Natural killer cell treated with Interleukin-12 subunit alpha and Interleukin-12 subunit beta and Interleukin-15 and Interleukin-18, amount 100 ng/mL, for 72 hours (primary cell): Measurements from ENCODE around the gene ARAP1. TPM values are rescaled to one million over a fixed set of nuclear protein-coding genes. Genes with fewer than 3 reads are reported as not detected.

Experiments used
- ATAC-seq, 2 donors: fragments of 150-1000 bp; cut with Tn5 transposase in 1 of 2; sonication (Bioruptor Pico), chemical (Tn5 transposase) in 1 of 2; 2 replicates each; pipeline ENCODE4 v1.10.0; 2021
- DNase-seq: peaks from one replicate; pipeline ENCODE4 v3.0.0; 2022; ENCODE audit warnings: low spot score
- H3K27ac Mint-ChIP-seq, 2 donors: 1 replicate in 1 of 2; 2 replicates in 1 of 2; pipeline ENCODE4 v1.8.0; 2022; ENCODE audit warnings: mixed read lengths in 2 of 2, mild to moderate bottlenecking in 1 of 2, moderate library complexity in 1 of 2
- H3K27me3 Mint-ChIP-seq, 2 donors: 1 replicate in 1 of 2; 2 replicates in 1 of 2; pipeline ENCODE4 v1.8.0; 2022; ENCODE audit warnings: mixed read lengths in 2 of 2
- H3K36me3 Mint-ChIP-seq: one replicate; pipeline ENCODE4 v1.8.0; 2022; ENCODE audit warnings: mixed read lengths
- H3K4me1 Mint-ChIP-seq, 2 donors: 1 replicate in 1 of 2; 2 replicates in 1 of 2; pipeline ENCODE4 v1.8.0; 2022; ENCODE audit warnings: low read depth in 2 of 2, mixed read lengths in 2 of 2, mild to moderate bottlenecking in 1 of 2
- H3K4me3 Mint-ChIP-seq: one replicate; pipeline ENCODE4 v1.8.0; 2022; ENCODE audit warnings: mixed read lengths
- H3K9me3 Mint-ChIP-seq: 2 replicates; pipeline ENCODE4 v1.8.0; 2022; ENCODE audit warnings: mixed read lengths
- total RNA-seq, 2 donors: library from RNA; stranded (reverse); gene quantifications; one replicate each; pipeline ENCODE4 v1.2.3, GENCODE V29; 2022

ARAP1 gene
- total RNA-seq, 2 donors from 2014 or later, result 206 to 220 TPM

DNA sequence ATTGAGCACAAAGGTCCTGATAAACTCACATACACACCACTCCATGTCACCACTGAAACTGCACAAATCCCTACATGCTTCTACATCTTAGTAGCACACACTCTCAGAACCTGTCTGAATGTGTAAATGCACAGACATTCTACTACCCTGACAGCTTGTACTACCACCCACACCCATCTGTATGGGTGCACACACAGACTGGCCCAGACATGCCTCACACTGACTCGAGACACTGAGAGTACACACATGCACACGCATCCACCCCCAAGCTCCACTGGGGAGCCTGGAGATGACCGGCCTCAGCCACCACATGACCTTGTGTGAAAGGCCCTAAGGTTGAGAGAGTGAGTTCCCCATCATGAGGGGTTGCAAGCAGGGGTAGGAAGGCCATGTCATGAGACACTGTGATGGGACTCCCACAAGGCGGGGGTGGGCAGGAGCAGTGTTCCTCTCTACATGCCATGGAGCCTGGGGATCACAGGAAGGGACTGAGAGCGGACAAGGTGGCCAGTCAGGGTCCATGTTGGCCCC is 28.1 kb downstream of the ARAP1 start:
- Mint-ChIP-seq H3K4me1 (peaks cover 49 to 77% of the 10 kb centered on the region in 2 donors), H3K27ac (peak overlapping the region; percentile 41 to 44), H3K36me3 (no peaks in the 10 kb centered on the region)

GRCh38 chr11:72723508-72723907 is 28.7 kb downstream of the ARAP1 start:
- H3K27me3 Mint-ChIP-seq, result no peaks in the 10 kb centered on the region
- no peaks in the 10 kb centered on the region for H3K9me3 Mint-ChIP-seq
- H3K4me1 Mint-ChIP-seq, result peaks cover 55 to 78% of the 10 kb centered on the region in 2 donors
- H3K36me3 Mint-ChIP-seq, result no peaks in the 10 kb centered on the region
- no peak overlapping the region for H3K4me3 Mint-ChIP-seq
- DNase-seq (no peak), ATAC-seq (no peak)
- H3K27ac Mint-ChIP-seq, result peak overlapping the region in 1 of 2 donors; percentile 44

More for the DNA sequence above, 28.1 kb downstream of the ARAP1 start:
- H3K9me3 Mint-ChIP-seq, result no peaks in the 10 kb centered on the region
- H3K27me3 Mint-ChIP-seq, result no peaks in the 10 kb centered on the region
- ATAC-seq (no peak), DNase-seq (no peak)
- H3K4me3 Mint-ChIP-seq, result no peak overlapping the region

GRCh38 chr11:72722050-72722748 is 30.0 kb downstream of the ARAP1 start:
- no peaks in the 10 kb centered on the region for H3K9me3 Mint-ChIP-seq
- peak overlapping the region; percentile 85 to 95 for H3K27ac Mint-ChIP-seq
- ATAC-seq (peak; percentile 87 to 90), DNase-seq (peak; percentile 88)
- H3K4me1 Mint-ChIP-seq, result peaks cover 58 to 76% of the 10 kb centered on the region in 2 donors
- no peaks in the 10 kb centered on the region for H3K36me3 Mint-ChIP-seq
- peak overlapping the region; percentile 90 for H3K4me3 Mint-ChIP-seq
- no peaks in the 10 kb centered on the region for H3K27me3 Mint-ChIP-seq

GRCh38 chr11:72721689-72722049 is 30.5 kb downstream of the ARAP1 start:
- Mint-ChIP-seq H3K4me1 (peaks cover 58 to 75% of the 10 kb centered on the region in 2 donors), H3K27ac (peak overlapping the region; percentile 85 to 95), H3K4me3 (peak overlapping the region; percentile 90), H3K9me3 (no peaks in the 10 kb centered on the region), H3K36me3 (no peaks in the 10 kb centered on the region), H3K27me3 (no peaks in the 10 kb centered on the region)
- DNase-seq (peak; percentile 73), ATAC-seq (peak; percentile 57 to 63)

- Mint-ChIP-seq H3K27ac (peak overlapping the region; percentile 85 to 95), H3K36me3 (no peaks in the 10 kb centered on the region), H3K27me3 (no peaks in the 10 kb centered on the region), H3K9me3 (no peaks in the 10 kb centered on the region), H3K4me1 (peaks cover 60 to 75% of the 10 kb centered on the region in 2 donors), H3K4me3 (peak overlapping the region; percentile 90)
- ATAC-seq, result no peak
- no peak for DNase-seq
These were observed 30.9 kb downstream of the ARAP1 start for GRCh38 chr11:72721276-72721675.

- no peaks in the 10 kb centered on the region for H3K36me3 Mint-ChIP-seq
- DNase-seq (no peak), ATAC-seq (no peak)
- H3K4me3 Mint-ChIP-seq, result peak overlapping the region; percentile 90
- no peaks in the 10 kb centered on the region for H3K27me3 Mint-ChIP-seq
- H3K4me1 Mint-ChIP-seq, result peaks cover 61 to 75% of the 10 kb centered on the region in 2 donors
- H3K9me3 Mint-ChIP-seq, result no peaks in the 10 kb centered on the region
- H3K27ac Mint-ChIP-seq, result peak overlapping the region; percentile 85 to 95
These were observed 31.4 kb downstream of the ARAP1 start for GRCh38 chr11:72720784-72721183.

DNA sequence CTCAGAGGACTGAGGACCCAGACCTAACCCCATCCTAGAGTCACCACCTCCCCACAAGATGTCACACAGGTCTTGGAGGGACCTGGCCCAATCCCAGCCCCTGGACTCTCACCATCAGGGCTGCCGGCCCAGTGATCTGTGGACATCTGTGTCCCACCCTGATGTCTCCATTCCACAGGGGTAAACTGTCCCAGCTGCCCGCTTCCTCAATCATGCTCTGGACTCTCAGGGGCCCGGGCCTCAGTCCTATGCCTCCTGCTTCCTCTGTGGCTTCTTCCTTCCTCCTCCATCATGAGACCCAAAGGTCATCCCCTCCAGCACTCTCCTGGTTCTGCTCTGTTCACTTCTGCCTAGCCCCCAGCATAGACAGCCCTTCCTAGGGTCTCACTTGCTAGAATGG is 32.2 kb downstream of the ARAP1 start:
- H3K27me3 Mint-ChIP-seq, result no peaks in the 10 kb centered on the region
- peak overlapping the region; percentile 90 for H3K4me3 Mint-ChIP-seq
- ATAC-seq (no peak), DNase-seq (no peak)
- peaks cover 54 to 71% of the 10 kb centered on the region in 2 donors for H3K4me1 Mint-ChIP-seq
- H3K36me3 Mint-ChIP-seq, result no peaks in the 10 kb centered on the region
- no peaks in the 10 kb centered on the region for H3K9me3 Mint-ChIP-seq
- H3K27ac Mint-ChIP-seq, result peak overlapping the region; percentile 85 to 95

DNA sequence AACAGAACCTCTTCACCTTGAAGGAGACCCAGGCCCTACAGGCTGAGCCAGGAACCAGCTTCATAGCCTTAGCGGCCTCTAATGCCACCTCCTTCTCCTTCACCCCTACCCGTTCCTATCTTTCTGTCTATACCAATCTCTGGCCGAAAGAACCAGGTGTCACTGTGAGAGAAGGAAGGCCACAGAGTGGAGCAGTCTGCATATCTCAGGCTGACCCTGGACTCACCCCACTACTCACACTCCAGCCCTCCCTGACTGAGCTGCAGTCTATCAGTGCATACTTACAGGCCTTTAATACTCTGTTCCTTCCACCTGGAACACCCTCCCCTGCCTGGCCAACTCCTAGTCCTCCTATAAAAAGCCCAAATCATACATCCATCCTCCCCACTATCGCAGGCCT is 32.7 kb downstream of the ARAP1 start:
- Mint-ChIP-seq H3K4me3 (peak overlapping the region; percentile 90), H3K36me3 (no peaks in the 10 kb centered on the region), H3K27ac (peak overlapping the region; percentile 85 to 95), H3K27me3 (no peaks in the 10 kb centered on the region), H3K9me3 (no peaks in the 10 kb centered on the region), H3K4me1 (peaks cover 56 to 72% of the 10 kb centered on the region in 2 donors)
- ATAC-seq (no peak), DNase-seq (no peak)

- Mint-ChIP-seq H3K27me3 (no peaks in the 10 kb centered on the region), H3K27ac (peak overlapping the region; percentile 85 to 95), H3K4me1 (peaks cover 60 to 72% of the 10 kb centered on the region in 2 donors), H3K9me3 (no peaks in the 10 kb centered on the region), H3K36me3 (no peaks in the 10 kb centered on the region), H3K4me3 (peak overlapping the region; percentile 90)
- ATAC-seq (peak in 1 of 2 donors; percentile 34), DNase-seq (no peak)
These were observed 33.1 kb downstream of the ARAP1 start for GRCh38 chr11:72719144-72719543.

DNA sequence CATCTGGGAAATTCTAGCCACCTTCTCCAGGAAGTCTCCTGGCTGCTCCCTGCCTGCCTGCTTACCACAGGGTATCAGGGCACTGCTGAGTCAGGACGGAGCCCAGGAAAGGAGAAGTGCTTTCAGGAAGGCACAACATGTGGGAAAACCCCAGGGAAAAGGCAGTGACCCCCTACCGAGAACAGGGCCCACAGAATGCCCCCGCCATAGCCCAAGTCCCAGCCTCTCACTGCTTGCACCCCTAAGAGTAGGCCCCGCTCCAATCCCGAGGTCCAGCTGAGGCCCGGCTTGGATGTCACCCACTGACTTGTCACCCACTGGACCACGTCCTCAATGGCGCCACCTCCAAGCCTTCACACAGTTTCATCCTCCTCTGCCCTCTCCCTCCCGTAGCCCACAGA is 34.1 kb downstream of the ARAP1 start:
- ATAC-seq, result no peak
- H3K4me3 Mint-ChIP-seq, result no peak overlapping the region
- peaks cover 60 to 67% of the 10 kb centered on the region in 2 donors for H3K4me1 Mint-ChIP-seq
- no peaks in the 10 kb centered on the region for H3K27me3 Mint-ChIP-seq
- DNase-seq, result no peak
- H3K36me3 Mint-ChIP-seq, result no peaks in the 10 kb centered on the region
- no peaks in the 10 kb centered on the region for H3K9me3 Mint-ChIP-seq
- peak overlapping the region; percentile 85 to 95 for H3K27ac Mint-ChIP-seq

DNA sequence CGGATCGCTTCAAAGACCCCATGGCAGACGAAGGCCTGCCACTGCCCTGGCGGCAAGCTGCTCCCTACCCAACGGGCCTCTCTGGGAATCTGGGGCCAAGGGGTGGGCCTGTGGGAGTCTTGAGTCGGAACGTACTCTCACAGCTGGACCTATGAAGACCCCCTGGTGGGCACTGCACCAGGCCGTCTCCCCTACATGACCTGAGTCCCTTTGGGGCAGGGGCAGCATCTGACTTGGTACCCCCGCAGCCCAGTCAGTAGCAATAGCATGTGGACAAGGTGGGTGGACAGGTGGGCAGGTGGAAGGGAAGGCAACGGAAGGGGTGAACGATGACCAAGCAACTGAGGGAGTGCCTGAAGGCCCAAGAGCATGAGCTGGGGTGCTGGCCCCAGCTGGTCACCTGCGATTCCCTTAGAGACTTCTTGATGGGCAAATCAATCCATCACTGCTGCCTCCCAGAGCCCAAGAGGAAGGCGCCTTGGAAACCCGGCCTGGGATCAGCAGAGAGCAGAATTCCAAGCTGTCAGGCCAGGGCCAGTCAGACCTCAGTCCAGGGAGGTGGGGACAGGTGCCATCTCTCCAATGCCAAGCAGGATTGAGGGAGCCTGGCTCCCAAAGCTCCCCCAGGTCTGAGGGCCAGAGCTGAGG is 35.3 kb downstream of the ARAP1 start:
- no peak overlapping the region for H3K4me3 Mint-ChIP-seq
- H3K4me1 Mint-ChIP-seq, result peaks cover 56 to 66% of the 10 kb centered on the region in 2 donors
- no peaks in the 10 kb centered on the region for H3K27me3 Mint-ChIP-seq
- no peaks in the 10 kb centered on the region for H3K36me3 Mint-ChIP-seq
- ATAC-seq (no peak), DNase-seq (no peak)
- H3K27ac Mint-ChIP-seq, result no peak overlapping the region
- H3K9me3 Mint-ChIP-seq, result no peaks in the 10 kb centered on the region

DNA sequence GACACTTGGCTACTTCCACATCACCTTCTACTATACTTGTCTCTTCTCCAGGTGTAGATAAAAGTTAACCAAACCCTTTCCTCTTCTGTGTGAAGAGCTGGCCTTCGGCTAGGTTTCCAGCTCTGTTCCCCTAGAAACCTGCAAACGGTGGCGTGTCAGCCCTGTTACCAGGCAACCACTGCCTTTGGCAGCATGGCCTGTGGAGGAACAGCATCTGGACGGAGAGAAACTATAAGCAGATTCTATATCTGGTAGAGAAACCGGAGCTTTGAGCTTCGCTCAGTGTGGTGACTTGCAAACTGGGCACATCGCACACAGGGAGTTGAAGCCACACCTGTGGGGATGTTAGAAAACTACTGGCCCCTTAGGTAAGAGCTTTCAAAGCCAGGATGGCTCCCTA is 35.9 kb downstream of the ARAP1 start:
- H3K27ac Mint-ChIP-seq, result no peak overlapping the region
- H3K4me1 Mint-ChIP-seq, result peaks cover 49 to 60% of the 10 kb centered on the region in 2 donors
- ATAC-seq (no peak), DNase-seq (no peak)
- no peaks in the 10 kb centered on the region for H3K27me3 Mint-ChIP-seq
- no peak overlapping the region for H3K4me3 Mint-ChIP-seq
- no peaks in the 10 kb centered on the region for H3K36me3 Mint-ChIP-seq
- no peaks in the 10 kb centered on the region for H3K9me3 Mint-ChIP-seq

DNA sequence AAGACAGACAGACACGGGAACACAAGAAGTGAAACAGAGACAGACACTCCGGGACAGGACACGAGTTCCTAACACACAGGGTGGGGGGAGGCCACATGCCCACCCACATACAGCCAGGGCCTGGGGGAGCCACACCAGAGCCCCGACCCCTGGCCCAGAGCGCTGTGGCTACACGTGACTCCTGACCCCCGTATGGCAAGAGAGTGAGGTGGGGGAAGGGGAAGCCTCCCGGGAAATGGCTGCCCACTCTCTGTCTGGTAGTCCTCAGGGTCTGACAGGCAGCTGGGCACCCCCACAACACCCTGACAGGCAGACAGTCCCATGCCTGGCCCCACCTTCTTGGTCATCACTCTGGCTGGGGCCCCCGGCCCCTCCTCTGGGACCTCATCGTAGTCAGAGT is 39.4 kb downstream of the ARAP1 start:
- Mint-ChIP-seq H3K27me3 (no peaks in the 10 kb centered on the region), H3K4me3 (no peak overlapping the region), H3K36me3 (no peaks in the 10 kb centered on the region), H3K27ac (peak overlapping the region; percentile 37 to 79), H3K4me1 (peaks cover 19 to 46% of the 10 kb centered on the region in 2 donors), H3K9me3 (no peaks in the 10 kb centered on the region)
- ATAC-seq, result no peak
- no peak for DNase-seq

GRCh38 chr11:72712168-72712751 is 39.9 kb downstream of the ARAP1 start:
- no peaks in the 10 kb centered on the region for H3K36me3 Mint-ChIP-seq

More at GRCh38 chr11:72712168-72712751, 39.9 kb downstream of the ARAP1 start:
- Mint-ChIP-seq H3K9me3 (no peaks in the 10 kb centered on the region), H3K4me1 (peaks cover 19 to 45% of the 10 kb centered on the region in 2 donors), H3K27me3 (no peaks in the 10 kb centered on the region), H3K4me3 (no peak overlapping the region), H3K27ac (peak overlapping the region; percentile 37 to 79)
- DNase-seq (no peak), ATAC-seq (peak in 1 of 2 donors; percentile 34)
